ENCODE results near the gene BAG5. TPM values are rescaled to one million over a fixed set of nuclear protein-coding genes. Genes with fewer than 3 reads are reported as not detected.

Gene BAG5
- total RNA-seq, 1 donor from 2014 or later: 32.1 TPM

DNA sequence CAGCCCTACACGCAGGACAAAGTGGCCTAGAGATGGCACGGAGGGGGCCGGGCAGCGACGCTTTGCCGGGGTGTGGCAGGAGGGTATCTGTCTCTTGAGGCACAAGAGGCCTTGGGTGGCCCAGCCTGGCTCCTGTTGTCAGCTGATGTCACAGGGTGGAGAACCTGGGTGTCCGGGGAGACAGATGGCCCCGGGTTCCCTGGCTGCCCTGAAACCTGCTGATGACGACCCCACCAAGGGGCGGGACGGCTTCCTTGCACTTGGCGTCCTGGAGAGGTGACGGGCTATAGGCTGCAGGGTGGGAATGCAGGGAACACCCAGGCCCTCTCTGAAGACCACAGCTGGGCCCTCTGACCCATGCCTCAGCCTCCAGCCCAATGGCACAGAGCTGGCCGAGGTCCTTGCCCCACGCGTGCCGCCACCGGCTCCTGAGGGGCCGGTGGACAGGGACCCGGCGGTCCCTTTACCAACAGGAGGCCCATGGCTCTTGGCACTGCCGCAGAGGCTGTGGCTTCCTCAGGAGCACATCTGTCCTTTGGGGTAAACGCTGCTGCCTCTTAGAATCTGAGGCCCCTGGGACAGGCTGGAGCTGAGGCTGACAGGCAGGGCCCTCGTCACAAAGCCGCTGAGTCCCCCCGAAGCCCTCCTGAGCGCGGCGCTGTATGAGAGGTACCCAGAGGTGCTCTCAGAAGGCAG lies 17.1 kb downstream of the BAG5 start:
- Mint-ChIP-seq H3K9me3 (no peaks in the 10 kb centered on the region), H3K36me3 (ENCODE audit: low read depth) (no peaks in the 10 kb centered on the region)

GRCh38 chr14:103544388-103545218 lies 17.9 kb downstream of the BAG5 start:
- Mint-ChIP-seq H3K27ac (ENCODE audit: unreplicated experiment) (peak overlapping the region; percentile 98), H3K4me3 (peak overlapping the region; percentile 67), H3K9me3 (no peaks in the 10 kb centered on the region), H3K4me1 (peaks cover 17% of the 10 kb centered on the region), H3K27me3 (ENCODE audit: low read depth) (no peaks in the 10 kb centered on the region), H3K36me3 (ENCODE audit: low read depth) (no peaks in the 10 kb centered on the region)
- TF ChIP-seq, protein P1, sequence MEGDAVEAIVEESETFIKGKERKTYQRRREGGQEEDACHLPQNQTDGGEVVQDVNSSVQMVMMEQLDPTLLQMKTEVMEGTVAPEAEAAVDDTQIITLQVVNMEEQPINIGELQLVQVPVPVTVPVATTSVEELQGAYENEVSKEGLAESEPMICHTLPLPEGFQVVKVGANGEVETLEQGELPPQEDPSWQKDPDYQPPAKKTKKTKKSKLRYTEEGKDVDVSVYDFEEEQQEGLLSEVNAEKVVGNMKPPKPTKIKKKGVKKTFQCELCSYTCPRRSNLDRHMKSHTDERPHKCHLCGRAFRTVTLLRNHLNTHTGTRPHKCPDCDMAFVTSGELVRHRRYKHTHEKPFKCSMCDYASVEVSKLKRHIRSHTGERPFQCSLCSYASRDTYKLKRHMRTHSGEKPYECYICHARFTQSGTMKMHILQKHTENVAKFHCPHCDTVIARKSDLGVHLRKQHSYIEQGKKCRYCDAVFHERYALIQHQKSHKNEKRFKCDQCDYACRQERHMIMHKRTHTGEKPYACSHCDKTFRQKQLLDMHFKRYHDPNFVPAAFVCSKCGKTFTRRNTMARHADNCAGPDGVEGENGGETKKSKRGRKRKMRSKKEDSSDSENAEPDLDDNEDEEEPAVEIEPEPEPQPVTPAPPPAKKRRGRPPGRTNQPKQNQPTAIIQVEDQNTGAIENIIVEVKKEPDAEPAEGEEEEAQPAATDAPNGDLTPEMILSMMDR (conservative IDR thresholded peaks at IDR 0.05): no peak
- DNase-seq (ENCODE audit: low read depth, low spot score): no peak

More for the DNA sequence above, 17.1 kb downstream of the BAG5 start:
- H3K4me1 Mint-ChIP-seq: peaks cover 22% of the 10 kb centered on the region
- TF ChIP-seq, protein P1 (conservative IDR thresholded peaks at IDR 0.05): no peak
- H3K27me3 Mint-ChIP-seq (ENCODE audit: low read depth): no peaks in the 10 kb centered on the region
- H3K27ac Mint-ChIP-seq (ENCODE audit: unreplicated experiment): peak overlapping the region; percentile 19
- no peak overlapping the region for H3K4me3 Mint-ChIP-seq
- DNase-seq (ENCODE audit: low read depth, low spot score): no peak

- no peaks in the 10 kb centered on the region for H3K9me3 Mint-ChIP-seq
- H3K36me3 Mint-ChIP-seq (ENCODE audit: low read depth): no peaks in the 10 kb centered on the region
- no peak overlapping the region for H3K4me3 Mint-ChIP-seq
- H3K27me3 Mint-ChIP-seq (ENCODE audit: low read depth): no peaks in the 10 kb centered on the region
- TF ChIP-seq, protein P1 (conservative IDR thresholded peaks at IDR 0.05): no peak
- no peak overlapping the region for H3K27ac Mint-ChIP-seq (ENCODE audit: unreplicated experiment)
- no peak for DNase-seq (ENCODE audit: low read depth, low spot score)
- H3K4me1 Mint-ChIP-seq: peaks cover 19% of the 10 kb centered on the region
Observed at GRCh38 chr14:103543721-103544387, 18.6 kb downstream of the BAG5 start.

GRCh38 chr14:103543140-103543539 lies 19.3 kb downstream of the BAG5 start:
- Mint-ChIP-seq H3K4me3 (peak overlapping the region; percentile 62), H3K27ac (ENCODE audit: unreplicated experiment) (peak overlapping the region; percentile 96), H3K36me3 (ENCODE audit: low read depth) (no peaks in the 10 kb centered on the region), H3K27me3 (ENCODE audit: low read depth) (no peaks in the 10 kb centered on the region), H3K9me3 (no peaks in the 10 kb centered on the region), H3K4me1 (peaks cover 19% of the 10 kb centered on the region)
- no peak for DNase-seq (ENCODE audit: low read depth, low spot score)
- TF ChIP-seq, protein P1 (conservative IDR thresholded peaks at IDR 0.05): no peak

- Mint-ChIP-seq H3K36me3 (ENCODE audit: low read depth) (no peaks in the 10 kb centered on the region), H3K27ac (ENCODE audit: unreplicated experiment) (peak overlapping the region; percentile 97), H3K9me3 (no peaks in the 10 kb centered on the region), H3K27me3 (ENCODE audit: low read depth) (no peaks in the 10 kb centered on the region), H3K4me1 (peaks cover 19% of the 10 kb centered on the region), H3K4me3 (peak overlapping the region; percentile 62)
- DNase-seq (ENCODE audit: low read depth, low spot score): peak; percentile 83
- TF ChIP-seq, protein P1 (conservative IDR thresholded peaks at IDR 0.05): no peak
Observed at GRCh38 chr14:103542605-103543088, 19.8 kb downstream of the BAG5 start.
